GM12878 (cell line): Measurements from ENCODE around the gene CSH2. TPM values are rescaled to one million over a fixed set of nuclear protein-coding genes. Genes with fewer than 3 reads are reported as not detected.

ENCODE experiments used
- CBFB ChIP-seq: IDR thresholded peaks from 2 replicates; pipeline ENCODE4 v1.6.1; 2016; ENCODE audit warnings: antibody characterized with exemption, low read depth
- CBX3 ChIP-seq: fragments of 200-600 bp; sonication (generic); IDR thresholded peaks from 2 replicates; pipeline ENCODE4 v1.6.1; 2016; ENCODE audit warnings: low read depth, borderline replicate concordance
- E4F1 ChIP-seq: fragments of 450-650 bp; IDR thresholded peaks from 2 replicates; pipeline ENCODE4 v1.6.1; 2018; ENCODE audit warnings: borderline replicate concordance, mild to moderate bottlenecking; ENCODE audit not compliant: partially characterized antibody
- EZH2 ChIP-seq: IDR thresholded peaks from 2 replicates; pipeline ENCODE4 v1.6.1; 2012; ENCODE audit warnings: low read depth, mild to moderate bottlenecking, control low read depth, inconsistent platforms, low read length, borderline replicate concordance; ENCODE audit not compliant: control insufficient read depth
- FOS ChIP-seq: IDR thresholded peaks from 3 replicates; pipeline ENCODE4 v1.6.1; 2011; ENCODE audit warnings: borderline replicate concordance; ENCODE audit not compliant: insufficient read length; ENCODE audit errors: extremely low read depth
- FOXK2 ChIP-seq: fragments of 450-650 bp; IDR thresholded peaks from 2 replicates; pipeline ENCODE4 v1.6.1; 2017; ENCODE audit warnings: mild to moderate bottlenecking, moderate library complexity
- MYB ChIP-seq: fragments of 150-350 bp; IDR thresholded peaks from 2 replicates; pipeline ENCODE4 v1.6.1; 2014; ENCODE audit warnings: mild to moderate bottlenecking, low read depth, low read length, borderline replicate concordance
- NRF1 ChIP-seq: conservative IDR thresholded peaks from 2 replicates; pipeline ENCODE4 v1.6.1; 2011; ENCODE audit warnings: mild to moderate bottlenecking, low read depth, low read length, improper control_type of control experiment
- PAX8 ChIP-seq: fragments of 450-650 bp; IDR thresholded peaks from 2 replicates; pipeline ENCODE4 v1.6.1; 2017; ENCODE audit warnings: mild to moderate bottlenecking, moderate library complexity
- RB1 ChIP-seq: fragments of 450-650 bp; formaldehyde crosslinking; IDR thresholded peaks from 2 replicates; pipeline ENCODE4 v1.6.1; 2017; ENCODE audit warnings: mild to moderate bottlenecking, borderline replicate concordance
- RCOR1 ChIP-seq: conservative IDR thresholded peaks from 2 replicates; pipeline ENCODE4 v1.6.1; 2012; ENCODE audit warnings: low read depth, low read length, improper control_type of control experiment
- TAF1 ChIP-seq: IDR thresholded peaks from 2 replicates; pipeline ENCODE4 v1.6.1; 2011; ENCODE audit warnings: mild to moderate bottlenecking, low read depth, low read length, borderline replicate concordance
- TCF7 ChIP-seq: IDR thresholded peaks from 2 replicates; pipeline ENCODE4 v1.6.1; 2014; ENCODE audit warnings: antibody characterized with exemption, borderline replicate concordance
- YBX1 ChIP-seq: fragments of 450-650 bp; IDR thresholded peaks from 2 replicates; pipeline ENCODE4 v1.6.1; 2016; ENCODE audit warnings: antibody characterized with exemption
- YY1 ChIP-seq: IDR thresholded peaks from 2 replicates; pipeline ENCODE4 v1.6.1; 2011; ENCODE audit warnings: low read depth, mild to moderate bottlenecking, low read length
- ZNF217 ChIP-seq: fragments of 450-650 bp; IDR thresholded peaks from 2 replicates; pipeline ENCODE4 v1.6.1; 2017; ENCODE audit warnings: antibody characterized with exemption, mild to moderate bottlenecking
- polyA plus RNA-seq, 11 experiments: library from polyadenylated mRNA; depleted of rRNA in 4 of 11; unstranded in 6 of 11; stranded (reverse) in 5 of 11; fragments of >200 nt; fragmentation: Nextera tagmentation in 4 of 11; fragmentation: Illumina TruSeq in 1 of 11; extraction: Ambion mirVana in 4 of 11; extraction: Trizol in 1 of 11; gene quantifications; 1 replicate in 1 of 11; 2 replicates in 10 of 11; pipeline versions ENCODE4 v1.2.1 to v1.2.3, GENCODE V29; 2011 to 2016; ENCODE audit warnings: inconsistent platforms in 2 of 11, missing spikeins in 2 of 11, low read depth in 1 of 11
- total RNA-seq, 4 experiments: library from RNA; depleted of rRNA in 3 of 4; stranded (reverse); fragments of >200 nt in 3 of 4; fragmentation: Illumina TruSeq in 1 of 4; extraction: Trizol in 1 of 4; gene quantifications; 2 replicates each; pipeline versions ENCODE4 v1.2.1 to v1.2.3, GENCODE V29; 2013 to 2021
- TF ChIP-seq, protein P1 (sequence below): IDR thresholded peaks from 2 replicates; pipeline ENCODE4 v1.6.1; 2012; ENCODE audit warnings: mild to moderate bottlenecking, low read depth, low read length
- TF ChIP-seq, protein P2 (sequence below): fragments of 450-650 bp; IDR thresholded peaks from 2 replicates; pipeline ENCODE4 v1.6.1; 2017; ENCODE audit warnings: mild to moderate bottlenecking, moderate library complexity
- TF ChIP-seq, protein P3 (sequence below): IDR thresholded peaks from 2 replicates; pipeline ENCODE4 v1.6.1; 2011; ENCODE audit warnings: low read depth, mild to moderate bottlenecking, low read length, moderate library complexity, borderline replicate concordance; ENCODE audit errors: extremely low read depth

Gene CSH2
- total and polyA plus RNA-seq, 10 of the 15 experiments (the other 5 are each of a cell fraction or from before 2014, with no cell fraction given), result not detected

DNA sequence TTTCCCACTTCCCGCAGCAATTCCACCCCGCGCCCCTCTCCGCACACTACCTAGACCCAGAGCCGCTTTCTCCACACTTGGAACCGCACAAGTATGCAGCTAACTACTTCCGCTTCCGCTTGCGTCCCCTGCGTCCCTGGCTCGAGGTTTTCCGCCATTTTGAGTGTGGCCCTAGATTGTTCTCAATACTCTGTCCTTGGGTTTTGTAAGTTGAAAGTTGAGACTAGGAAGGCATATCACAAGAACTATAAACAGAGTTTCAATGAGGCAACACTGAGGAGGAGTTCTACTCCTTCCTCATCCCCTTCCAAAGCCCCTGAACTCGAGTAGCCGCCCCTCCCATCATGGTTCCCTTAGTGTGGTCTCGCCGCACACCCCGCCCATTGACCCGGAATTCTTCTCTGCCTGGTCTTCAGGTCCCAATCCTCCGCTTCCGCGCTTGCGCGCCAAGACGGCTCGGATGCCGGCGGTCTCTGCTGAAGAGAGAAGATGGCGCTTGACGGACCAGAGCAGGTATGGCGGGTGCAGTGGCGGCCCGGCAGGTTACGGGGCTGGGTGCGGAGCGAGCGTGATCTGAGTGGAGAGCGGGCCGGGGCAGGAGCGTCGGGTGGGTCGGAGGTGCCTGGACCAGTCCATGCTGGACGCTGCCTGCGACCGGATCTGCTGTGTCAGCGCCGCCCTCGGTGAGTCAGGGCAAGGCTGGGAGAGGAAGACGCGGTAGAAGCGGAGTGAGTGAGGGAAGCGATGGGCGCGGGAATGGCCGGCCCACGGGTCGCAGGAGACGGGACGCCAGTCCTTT, 46.3 kb downstream of the CSH2 start, which contains the start of the genes FTSJ3 and PSMC5 (continued):
- TF ChIP-seq TAF1 (peak; percentile 89), PAX8 (no peak), NRF1 (peak; percentile 48), RB1 (peak; percentile 57; the same call in 1 of the 2 replicates), YY1 (peak; percentile 99), FOXK2 (no peak), CBFB (peak; percentile 19), YBX1 (no peak), EZH2 (no peak), CBX3 (no peak), TCF7 (no peak), RCOR1 (0 out of 2 replicates have a peak, but pooled peaks have one; percentile 60), MYB (no peak), ZNF217 (no peak), E4F1 (peak; percentile 34), FOS (no peak)
- TF ChIP-seq, protein P1, sequence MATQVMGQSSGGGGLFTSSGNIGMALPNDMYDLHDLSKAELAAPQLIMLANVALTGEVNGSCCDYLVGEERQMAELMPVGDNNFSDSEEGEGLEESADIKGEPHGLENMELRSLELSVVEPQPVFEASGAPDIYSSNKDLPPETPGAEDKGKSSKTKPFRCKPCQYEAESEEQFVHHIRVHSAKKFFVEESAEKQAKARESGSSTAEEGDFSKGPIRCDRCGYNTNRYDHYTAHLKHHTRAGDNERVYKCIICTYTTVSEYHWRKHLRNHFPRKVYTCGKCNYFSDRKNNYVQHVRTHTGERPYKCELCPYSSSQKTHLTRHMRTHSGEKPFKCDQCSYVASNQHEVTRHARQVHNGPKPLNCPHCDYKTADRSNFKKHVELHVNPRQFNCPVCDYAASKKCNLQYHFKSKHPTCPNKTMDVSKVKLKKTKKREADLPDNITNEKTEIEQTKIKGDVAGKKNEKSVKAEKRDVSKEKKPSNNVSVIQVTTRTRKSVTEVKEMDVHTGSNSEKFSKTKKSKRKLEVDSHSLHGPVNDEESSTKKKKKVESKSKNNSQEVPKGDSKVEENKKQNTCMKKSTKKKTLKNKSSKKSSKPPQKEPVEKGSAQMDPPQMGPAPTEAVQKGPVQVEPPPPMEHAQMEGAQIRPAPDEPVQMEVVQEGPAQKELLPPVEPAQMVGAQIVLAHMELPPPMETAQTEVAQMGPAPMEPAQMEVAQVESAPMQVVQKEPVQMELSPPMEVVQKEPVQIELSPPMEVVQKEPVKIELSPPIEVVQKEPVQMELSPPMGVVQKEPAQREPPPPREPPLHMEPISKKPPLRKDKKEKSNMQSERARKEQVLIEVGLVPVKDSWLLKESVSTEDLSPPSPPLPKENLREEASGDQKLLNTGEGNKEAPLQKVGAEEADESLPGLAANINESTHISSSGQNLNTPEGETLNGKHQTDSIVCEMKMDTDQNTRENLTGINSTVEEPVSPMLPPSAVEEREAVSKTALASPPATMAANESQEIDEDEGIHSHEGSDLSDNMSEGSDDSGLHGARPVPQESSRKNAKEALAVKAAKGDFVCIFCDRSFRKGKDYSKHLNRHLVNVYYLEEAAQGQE, result 0 out of 2 replicates have a peak, but pooled peaks have one; percentile 20
- TF ChIP-seq, protein P2, sequence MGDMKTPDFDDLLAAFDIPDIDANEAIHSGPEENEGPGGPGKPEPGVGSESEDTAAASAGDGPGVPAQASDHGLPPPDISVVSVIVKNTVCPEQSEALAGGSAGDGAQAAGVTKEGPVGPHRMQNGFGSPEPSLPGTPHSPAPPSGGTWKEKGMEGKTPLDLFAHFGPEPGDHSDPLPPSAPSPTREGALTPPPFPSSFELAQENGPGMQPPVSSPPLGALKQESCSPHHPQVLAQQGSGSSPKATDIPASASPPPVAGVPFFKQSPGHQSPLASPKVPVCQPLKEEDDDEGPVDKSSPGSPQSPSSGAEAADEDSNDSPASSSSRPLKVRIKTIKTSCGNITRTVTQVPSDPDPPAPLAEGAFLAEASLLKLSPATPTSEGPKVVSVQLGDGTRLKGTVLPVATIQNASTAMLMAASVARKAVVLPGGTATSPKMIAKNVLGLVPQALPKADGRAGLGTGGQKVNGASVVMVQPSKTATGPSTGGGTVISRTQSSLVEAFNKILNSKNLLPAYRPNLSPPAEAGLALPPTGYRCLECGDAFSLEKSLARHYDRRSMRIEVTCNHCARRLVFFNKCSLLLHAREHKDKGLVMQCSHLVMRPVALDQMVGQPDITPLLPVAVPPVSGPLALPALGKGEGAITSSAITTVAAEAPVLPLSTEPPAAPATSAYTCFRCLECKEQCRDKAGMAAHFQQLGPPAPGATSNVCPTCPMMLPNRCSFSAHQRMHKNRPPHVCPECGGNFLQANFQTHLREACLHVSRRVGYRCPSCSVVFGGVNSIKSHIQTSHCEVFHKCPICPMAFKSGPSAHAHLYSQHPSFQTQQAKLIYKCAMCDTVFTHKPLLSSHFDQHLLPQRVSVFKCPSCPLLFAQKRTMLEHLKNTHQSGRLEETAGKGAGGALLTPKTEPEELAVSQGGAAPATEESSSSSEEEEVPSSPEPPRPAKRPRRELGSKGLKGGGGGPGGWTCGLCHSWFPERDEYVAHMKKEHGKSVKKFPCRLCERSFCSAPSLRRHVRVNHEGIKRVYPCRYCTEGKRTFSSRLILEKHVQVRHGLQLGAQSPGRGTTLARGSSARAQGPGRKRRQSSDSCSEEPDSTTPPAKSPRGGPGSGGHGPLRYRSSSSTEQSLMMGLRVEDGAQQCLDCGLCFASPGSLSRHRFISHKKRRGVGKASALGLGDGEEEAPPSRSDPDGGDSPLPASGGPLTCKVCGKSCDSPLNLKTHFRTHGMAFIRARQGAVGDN, result no peak
- TF ChIP-seq, protein P3, sequence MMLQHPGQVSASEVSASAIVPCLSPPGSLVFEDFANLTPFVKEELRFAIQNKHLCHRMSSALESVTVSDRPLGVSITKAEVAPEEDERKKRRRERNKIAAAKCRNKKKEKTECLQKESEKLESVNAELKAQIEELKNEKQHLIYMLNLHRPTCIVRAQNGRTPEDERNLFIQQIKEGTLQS, result no peak
